GM15510 (cell line): ENCODE data around the gene TXNDC11.

Experiments used
- POLR2A ChIP-seq: IDR thresholded peaks from 3 replicates; pipeline ENCODE4 v1.6.1; 2011; ENCODE audit warnings: borderline replicate concordance; ENCODE audit not compliant: insufficient read length; ENCODE audit errors: extremely low read depth

Gene TXNDC11, protein sequence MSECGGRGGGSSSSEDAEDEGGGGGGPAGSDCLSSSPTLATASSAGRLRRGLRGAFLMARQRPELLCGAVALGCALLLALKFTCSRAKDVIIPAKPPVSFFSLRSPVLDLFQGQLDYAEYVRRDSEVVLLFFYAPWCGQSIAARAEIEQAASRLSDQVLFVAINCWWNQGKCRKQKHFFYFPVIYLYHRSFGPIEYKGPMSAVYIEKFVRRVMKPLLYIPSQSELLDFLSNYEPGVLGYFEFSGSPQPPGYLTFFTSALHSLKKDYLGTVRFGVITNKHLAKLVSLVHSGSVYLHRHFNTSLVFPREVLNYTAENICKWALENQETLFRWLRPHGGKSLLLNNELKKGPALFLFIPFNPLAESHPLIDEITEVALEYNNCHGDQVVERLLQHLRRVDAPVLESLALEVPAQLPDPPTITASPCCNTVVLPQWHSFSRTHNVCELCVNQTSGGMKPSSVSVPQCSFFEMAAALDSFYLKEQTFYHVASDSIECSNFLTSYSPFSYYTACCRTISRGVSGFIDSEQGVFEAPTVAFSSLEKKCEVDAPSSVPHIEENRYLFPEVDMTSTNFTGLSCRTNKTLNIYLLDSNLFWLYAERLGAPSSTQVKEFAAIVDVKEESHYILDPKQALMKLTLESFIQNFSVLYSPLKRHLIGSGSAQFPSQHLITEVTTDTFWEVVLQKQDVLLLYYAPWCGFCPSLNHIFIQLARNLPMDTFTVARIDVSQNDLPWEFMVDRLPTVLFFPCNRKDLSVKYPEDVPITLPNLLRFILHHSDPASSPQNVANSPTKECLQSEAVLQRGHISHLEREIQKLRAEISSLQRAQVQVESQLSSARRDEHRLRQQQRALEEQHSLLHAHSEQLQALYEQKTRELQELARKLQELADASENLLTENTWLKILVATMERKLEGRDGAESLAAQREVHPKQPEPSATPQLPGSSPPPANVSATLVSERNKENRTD

DNA sequence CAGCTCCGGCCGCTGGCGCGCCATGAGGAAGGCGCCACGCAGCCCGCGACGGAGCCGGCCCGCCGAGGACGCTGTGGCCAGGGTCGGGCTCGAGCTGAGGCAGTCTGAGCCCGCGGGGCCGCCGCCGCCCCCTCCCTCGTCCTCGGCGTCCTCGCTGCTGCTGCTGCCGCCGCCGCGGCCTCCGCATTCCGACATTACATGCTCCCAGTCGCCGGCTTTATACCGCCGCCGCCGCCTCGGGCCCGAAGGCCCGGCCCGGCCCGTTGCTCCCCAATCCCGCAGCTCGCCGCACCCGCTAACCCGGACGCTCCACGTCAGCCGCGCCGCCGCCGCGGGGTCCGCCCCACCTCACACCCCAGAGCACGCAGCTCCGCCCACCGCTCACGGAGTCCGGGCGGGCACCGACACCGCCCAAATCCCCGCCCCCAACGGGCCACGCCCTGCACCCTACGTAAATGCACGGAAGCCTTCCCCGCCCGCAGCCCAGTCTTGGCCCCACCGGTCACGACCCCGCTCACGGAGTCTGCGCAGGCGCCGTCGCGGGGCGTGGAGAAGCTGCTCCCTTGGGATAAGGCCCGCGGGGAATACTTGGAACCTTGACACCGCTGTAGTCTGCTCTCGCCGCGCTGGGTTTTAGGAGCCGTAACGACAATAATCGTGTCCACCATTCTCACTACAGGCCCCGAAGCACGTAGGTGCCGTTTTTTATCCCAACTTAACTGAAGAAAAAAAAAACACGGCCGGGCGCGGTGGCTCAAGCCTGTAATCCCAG lies at the start of gene TXNDC11:
TSS of gene TXNDC11 (minus strand) at position 322 of the 772 bp plus-strand sequence. CDS start at position 195, 127 bp downstream.
- TF ChIP-seq POLR2A = peak; percentile 93

DNA sequence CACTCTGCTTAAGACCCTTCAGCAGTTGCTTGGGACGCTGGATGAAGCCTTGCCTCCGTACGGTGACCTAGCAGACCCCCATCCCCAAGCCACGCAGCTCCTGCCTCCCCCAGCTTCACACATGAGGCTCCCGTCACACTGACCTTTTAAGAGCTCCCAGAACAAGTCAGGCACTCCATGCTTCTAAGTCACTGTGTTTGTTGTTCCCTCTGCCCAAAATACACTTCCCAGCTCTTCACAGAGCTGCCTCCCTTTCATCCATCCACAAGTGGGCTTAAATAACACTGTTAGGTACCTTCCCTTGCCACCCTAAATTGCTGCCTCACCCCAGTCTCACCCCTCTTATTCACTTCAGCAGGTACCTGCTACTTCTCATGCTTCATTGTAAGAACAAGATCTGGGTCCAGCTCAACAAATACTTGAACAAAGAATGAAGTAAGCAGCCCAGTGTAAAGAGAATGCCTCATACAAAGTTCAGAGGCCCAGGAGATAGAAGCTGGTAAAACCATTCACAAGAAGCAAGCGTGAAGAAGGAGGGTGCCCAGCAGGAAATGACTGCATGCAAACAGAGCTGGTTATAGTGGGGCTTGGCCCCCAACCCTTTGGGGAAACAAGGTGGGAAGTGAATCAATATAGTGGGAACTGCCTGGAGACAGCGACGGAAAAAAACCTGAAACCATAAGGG lies 48.6 kb upstream of the TXNDC11 start:
- TF ChIP-seq POLR2A = no peak

DNA sequence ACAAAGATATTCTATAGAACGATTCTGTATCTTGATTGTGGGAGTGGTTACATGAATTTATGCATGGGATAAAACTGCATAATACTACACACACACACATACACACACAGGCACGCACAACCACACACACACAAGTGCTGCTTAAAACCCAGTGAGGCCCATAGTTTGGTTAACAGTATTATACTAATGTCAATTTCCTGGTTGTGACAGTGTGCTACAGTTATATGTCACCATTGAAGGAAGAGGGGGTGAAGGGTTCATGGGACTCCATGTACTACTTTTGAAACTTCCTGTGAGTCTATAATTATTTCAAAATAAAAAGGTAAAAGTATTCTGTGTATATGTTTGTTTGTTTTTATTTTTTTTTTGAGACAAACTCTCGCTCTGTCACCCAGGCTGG lies 46.3 kb upstream of the TXNDC11 start:
- TF ChIP-seq POLR2A = no peak

DNA sequence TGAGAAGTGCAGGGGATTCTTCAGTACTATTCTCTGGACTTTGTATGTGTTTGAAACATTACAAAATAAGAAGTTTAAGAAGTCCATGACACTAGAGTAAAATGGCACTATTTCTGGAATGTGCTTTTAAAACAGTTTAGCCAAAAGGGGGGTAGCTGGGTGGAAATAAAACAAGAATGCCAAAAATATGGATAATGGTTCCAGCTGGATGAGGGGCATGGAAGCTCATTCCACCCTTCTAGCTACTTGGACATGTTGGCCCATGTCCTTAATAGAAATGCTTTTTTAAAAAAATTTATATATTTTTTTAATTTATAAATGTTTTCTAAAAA lies 41.3 kb upstream of the TXNDC11 start:
- TF ChIP-seq POLR2A = no peak

DNA sequence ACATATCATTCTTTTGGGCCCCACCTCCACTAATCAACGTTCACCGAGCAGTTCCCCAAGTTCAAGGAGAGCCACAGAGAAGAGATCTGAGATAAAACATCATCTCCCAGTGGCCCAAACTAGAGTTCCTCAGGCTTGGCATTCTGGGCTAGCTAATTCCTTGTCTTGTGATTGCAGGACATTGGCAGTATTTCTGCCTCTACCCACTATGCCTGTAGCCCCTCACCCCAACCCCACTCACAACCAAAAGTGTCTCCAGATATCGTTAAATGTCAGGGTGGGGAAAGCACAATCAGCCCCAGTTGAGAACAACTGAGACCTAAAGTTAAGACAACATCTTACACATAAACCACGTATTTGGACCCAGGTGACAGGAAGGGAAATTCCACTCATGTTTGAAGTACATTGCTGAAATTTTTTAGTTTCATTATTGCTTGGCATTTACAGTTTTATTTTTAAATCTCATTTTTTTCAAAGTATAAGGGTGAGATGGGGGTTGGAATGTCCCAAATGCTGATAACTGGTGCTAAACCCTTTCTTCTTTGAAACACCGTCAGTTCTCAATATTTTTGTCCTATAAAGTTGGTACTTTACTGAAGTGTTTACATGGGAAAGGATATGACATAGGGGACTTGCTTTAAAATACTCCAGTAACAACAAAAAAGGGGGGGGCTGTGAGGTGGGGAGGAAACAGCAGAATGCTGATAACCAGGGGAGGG lies 40.8 kb upstream of the TXNDC11 start:
- TF ChIP-seq POLR2A = peak; percentile 26

DNA sequence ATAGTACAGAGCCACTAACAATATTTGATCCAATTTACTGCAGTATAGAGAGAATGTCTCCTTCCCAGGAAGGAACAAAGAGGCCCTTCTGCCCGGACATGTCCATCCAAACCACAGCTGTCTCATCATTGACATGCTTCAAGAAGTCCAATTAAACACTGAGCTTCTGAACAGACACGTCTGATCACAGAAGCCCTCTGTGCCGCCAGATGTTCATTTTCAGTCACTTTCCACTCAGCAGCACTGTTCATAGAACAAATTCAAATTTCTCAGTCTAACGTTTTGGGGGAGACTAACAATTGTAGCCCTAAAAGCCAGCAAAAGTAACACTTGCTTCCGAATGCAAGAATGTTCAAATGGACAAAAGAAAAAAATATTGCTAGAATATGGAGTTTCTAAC lies 39.1 kb upstream of the TXNDC11 start:
- no peak for TF ChIP-seq POLR2A

DNA sequence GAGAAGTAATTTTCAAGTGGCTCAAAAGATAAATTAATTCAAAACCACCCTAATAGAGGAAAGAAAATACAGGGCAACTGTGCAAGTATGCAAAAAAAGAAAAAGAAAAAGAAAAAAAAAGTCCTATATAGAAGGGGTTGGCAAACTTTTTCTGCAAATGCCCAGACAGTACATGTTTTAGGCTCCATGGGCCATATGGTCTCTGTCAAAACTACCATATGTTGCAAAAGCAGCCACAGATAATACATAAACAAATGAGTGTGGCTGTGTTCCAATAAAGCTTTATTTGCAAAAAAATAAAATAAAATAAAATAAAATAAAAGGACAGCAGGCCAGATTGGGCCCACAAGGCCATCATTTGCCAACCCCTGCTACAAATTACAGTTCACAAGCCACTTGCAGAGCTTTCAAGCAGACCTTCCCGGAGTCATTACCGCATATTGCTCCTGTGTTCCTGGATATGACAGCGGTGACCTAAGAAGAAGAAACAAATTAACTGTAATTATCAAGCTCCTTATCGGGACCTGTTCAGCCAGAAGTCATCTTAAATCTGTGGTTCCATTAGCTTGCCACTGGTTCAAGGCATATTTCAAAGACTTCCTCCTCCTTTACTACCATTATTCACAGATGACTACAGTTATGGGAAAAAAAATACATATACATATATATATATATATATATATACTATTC lies 38.5 kb upstream of the TXNDC11 start:
- no peak for TF ChIP-seq POLR2A

DNA sequence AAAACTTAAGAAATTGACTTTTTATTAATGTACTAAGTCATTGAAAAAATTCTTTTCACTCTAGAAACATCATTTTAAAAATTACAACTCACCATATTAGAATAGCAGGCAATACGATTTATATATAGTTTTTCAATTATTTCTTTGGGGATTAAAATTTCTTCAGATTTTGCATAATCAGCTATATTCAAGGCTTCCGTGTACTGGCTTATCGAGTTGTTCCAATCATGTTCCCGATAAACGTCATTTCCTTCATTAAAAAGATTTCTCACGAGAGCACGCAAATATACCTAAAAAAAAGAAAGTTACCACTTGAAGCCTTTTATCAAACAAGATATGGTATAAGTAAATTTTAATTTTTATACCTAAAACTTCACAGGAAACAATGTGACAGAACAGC lies 36.4 kb upstream of the TXNDC11 start:
- no peak for TF ChIP-seq POLR2A

DNA sequence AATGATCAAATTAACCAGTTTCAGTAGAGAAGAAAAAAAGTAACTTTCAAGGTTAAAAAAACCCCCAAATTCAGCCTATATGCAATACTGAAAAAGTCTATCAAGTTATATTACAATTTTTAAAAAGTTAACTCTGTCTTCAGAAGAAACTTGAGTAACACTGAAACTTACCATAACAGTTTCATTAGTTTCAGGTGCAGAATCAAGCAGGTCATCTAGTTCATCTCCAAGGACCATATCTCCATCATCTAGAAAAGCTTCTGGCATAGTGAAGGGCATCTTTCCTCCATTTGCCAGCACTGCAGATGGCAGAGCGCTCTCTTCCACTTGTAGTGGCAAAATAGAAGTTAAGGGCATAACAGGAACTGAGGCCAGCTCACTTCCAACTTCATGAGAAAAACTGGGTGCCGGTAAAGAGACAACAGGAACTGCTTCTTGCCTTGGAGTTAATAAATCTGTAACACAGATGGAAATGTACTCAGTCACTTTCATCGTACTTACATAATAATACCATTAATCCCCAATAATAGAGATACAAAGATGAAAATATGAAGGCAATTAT lies 31.5 kb upstream of the TXNDC11 start:
- TF ChIP-seq POLR2A = no peak

DNA sequence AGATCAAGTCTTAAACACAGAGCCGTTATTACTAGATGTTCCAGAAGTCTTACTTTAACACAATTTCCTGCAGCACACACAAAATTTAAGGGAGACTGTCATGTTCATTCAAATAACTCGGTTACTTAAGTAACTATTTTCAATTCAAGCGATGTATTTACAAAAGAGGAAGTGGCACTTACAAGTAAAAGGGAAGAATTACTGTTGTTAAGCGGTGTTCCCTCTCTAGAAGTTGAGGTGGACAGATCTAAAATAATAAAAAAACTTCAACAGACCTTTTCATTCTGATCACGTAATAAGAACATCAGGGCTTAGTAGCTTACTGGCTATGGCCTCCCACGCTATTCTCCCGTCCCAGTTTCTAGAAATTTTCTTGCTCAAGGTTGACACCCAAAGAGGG lies 26.2 kb upstream of the TXNDC11 start:
- TF ChIP-seq POLR2A = no peak

DNA sequence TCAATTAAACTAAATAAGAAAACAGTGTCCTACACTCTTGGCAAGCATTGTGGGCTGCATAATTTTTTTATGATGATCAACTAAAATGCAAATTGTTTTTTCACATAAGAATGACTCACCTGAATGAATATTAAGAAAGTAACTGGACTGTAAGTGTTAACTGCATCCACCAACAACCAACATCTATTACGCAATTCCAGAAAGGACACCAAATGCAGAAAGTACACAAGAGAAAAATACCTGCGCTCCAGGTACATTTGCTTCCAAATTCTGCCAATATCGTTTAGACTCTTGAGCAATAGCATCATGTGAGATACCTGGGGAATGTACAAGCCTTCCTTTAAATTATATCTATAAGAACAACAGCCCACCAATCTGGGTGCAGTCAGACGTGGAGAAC lies 19.8 kb upstream of the TXNDC11 start:
- TF ChIP-seq POLR2A = no peak

DNA sequence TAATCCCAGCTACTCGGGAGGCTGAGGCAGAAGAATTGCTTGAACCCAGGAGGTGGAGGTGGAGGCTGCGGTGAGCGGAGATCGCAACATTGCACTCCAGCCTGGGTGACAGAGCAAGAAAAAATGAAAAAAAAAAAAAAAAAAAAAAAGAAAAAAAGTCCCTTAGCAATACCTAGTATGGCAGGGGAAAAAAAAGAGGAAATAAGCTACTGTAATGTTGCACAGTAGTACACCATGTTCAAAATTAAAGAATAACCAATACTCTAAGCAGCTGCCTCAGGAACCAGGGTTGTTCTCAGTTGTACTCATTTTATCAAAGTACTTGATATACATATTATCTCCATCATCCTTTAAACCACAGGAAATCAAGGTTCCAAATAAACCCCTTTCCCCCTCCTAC lies 17.3 kb upstream of the TXNDC11 start:
- TF ChIP-seq POLR2A = no peak

DNA sequence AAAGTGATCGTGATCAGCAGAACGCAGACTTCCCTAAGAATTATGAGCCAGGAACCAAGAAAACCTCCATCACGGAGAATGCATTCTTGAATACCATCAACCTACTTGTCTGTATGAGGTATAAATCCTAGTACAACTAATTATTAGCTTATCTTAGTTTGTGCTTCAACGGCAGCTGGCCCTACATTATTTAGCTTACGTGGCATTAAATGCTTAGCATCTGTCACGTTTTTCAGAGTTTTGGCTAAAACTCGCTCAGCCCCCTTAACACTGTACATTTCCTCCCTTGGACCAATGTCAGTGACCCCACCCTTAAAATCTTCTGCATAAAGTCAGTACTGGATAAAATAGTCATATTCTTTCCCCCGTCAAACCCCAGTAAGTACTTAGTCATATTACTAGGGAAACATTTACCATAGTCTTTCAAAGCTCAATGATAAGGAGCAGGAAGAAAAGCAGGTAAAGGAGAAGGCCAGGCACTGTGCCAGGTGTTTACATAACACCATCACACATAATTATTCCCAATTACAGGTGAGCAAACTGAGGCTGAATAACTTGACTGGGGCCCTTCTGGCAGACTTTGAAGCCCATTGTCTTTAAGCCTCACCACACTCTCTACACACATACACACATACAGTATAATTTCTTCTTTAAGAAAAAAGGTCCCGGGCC lies 16.6 kb upstream of the TXNDC11 start:
- TF ChIP-seq POLR2A = no peak
